ENCODE results near the gene RABAC1.

The RABAC1 gene

DNA sequence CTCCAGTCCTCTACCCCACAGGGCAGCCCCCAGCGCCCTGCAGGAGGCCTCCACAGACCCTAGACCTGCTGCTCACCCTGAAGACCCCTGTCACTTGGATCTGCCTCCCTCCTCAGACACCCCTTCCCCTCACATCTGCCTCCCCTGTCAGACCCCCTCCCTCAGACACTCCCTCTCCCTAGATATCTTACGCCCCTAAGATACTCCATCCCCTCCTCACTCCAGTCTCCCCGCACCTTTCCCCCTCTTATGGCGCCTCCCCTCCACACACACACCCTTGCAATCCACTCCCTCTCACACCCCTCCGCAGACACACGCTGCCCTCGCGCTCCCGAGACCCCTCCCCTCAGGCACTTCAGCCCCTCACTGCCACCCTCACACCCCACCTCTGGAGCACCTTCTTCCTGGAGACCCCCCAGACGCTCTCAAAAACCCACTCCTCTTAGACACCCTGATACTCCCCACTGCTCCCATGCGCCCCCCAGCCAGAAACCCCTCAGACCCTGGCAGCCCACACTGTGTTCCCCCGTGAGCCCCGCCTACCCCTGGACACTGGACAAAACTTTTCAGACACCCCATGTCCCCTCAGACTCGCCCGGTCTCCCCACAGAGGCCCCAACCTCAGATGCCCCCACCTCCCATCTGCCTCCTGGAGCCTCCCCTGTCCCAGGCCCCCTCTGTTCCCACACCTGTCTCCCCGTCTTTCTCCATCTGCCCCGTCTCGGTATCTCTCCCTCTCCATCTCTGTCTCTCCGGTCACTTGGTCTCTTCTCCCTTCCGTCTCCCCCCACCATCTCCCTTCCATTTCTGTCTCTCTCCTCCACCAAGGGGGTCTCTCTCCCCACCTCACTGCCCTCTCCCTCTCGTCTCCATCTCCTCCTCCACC, 45.3 kb downstream of the RABAC1 start:
- no peak for DNase-seq

DNA sequence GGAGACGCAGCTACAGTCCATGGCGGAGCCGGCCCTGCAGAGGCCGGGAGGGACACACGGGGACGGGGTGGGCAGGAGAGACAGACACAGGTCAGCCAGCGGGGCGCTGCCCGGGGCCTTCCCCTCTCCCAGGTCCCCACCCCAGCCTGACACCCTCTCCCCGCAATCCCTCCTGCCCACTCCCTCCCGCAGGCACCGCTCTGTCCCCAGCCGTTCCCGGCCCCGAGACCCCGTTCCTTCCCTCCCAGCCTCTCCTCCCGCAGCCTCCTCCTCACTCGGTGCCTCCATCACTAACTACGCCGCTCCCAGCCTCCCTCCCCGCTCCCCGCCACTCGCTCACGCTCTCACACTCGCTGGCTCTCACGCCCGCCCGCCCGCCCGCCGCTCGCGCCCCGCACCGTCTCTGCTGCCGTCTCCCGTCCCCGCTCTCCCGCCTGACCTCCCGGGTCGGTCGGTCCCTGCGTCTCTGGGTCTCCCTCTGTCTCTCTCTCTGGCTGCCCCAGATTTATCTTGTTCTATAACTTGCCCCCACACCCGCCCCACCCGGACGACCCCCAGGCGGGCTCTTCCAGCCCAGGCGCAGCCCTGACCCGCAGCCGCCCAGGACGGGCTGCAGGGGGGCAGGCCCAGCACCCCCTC, 46.1 kb downstream of the RABAC1 start:
- no peak for DNase-seq

- DNase-seq, result no peak
Measured at GRCh38 chr19:41911889-41912731, 47.0 kb downstream of the RABAC1 start.

GRCh38 chr19:41910992-41911888, 47.9 kb downstream of the RABAC1 start:
- DNase-seq, result no peak

GRCh38 chr19:41910240-41910991, 48.7 kb downstream of the RABAC1 start:
- DNase-seq, result no peak

- no peak for DNase-seq
Measured at GRCh38 chr19:41909706-41910105, 49.4 kb downstream of the RABAC1 start.

DNA sequence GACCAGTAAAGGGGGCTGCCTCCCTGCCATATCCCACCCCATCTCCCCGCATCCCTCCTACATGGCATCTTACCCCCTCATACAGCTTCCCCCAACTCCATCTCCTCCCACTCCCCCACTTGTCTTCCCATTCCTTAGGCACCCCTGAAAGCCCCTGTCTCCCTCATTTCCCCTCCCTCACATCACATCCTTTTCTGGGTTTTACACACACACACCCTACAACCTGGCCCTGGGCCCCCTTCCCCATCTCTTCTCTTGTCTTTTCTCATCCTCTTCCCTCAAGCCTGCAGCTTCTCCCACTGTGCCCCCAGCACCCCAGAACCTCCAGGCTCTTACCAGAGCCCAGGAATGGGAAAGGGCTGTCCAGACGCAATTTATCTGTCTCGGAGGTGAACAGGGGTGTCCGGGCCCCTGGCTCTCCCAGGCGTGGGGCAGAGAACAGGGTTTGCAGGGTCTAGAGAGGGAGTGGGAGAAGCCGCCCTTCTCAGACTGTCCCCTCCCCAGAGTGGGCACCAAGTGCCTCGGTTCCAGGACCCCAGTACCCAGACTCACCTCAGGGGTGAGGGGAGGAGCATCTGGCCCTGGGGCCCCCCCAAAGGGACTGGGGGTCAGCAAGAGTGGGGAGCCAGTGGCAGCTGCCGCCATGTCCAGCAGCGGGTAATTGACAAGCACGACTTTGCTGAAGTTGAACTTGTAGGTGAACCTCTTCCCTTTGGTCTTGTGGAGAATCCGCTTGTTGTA, 50.2 kb downstream of the RABAC1 start:
- DNase-seq, result no peak

DNA sequence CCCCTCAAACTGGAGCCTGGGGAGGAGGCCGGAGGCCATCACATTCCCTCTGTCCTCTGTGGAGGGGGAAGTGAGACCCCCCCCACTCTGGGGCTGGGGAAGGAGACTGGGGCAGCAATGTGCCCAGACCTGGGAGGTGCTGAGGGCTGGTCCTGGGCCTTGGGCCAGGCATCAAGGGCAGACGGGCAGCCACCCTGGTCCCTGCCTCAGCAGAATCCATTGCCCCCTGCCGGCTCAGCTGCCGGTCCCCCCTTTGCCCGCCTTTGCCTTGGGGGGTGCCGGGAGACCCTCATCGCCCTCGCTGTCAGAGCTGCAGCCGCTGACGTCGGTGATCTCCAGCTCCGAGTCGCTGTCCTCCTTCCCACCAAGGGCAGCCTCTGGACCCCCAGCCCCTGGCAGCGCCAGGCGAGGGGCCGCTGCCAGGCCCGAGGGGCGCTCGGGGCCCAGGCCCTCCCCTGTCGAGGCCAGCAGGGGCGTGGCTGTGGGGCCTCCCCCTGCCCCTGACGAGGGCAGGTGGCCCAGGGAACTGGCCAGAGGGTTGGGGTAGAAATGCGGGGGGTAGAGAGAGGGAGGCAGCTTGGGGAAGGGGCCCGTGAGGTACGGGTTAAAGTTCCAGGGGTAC, 51.0 kb downstream of the RABAC1 start:
- no peak for DNase-seq

DNA sequence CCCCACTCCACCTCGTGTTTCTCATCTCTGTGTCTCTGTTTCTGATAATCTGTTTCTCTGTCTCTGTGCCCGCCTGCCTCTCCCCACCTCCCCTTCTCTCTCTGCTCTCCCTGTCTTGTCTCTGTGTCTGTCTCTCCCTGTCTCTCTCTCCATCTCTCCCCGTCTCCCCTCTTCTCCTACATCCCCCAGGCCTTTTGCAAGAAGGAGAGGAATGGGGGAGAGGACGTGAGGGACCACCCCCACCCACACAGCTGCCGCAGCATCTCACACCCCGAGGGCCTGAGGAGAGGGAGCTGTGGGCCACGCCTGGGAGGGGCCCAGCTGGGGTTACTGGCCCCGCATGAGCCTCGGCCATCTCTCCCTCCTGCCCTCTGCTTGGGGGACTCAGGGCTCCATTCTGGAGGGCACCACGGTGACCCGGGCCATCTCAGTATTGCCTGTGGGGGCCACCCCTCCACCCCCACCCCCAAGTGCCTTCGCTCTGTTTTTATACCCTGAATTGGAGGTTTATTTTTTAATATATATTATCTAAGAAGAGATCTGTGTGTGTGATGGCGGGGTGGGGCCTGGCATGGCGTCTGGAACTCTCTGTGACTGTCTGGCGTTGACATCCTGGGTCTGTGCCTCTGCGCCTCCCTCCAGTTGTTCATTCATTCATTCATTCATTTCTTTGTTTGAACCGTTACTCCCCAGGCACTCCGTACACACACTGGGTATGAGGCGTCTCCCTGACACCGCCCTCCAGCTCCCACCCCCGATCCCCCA, 52.0 kb downstream of the RABAC1 start:
- no peak for DNase-seq
